SK-N-MC (cell line): ENCODE data around the gene AGAP3.

ENCODE experiments used
- EZH2 ChIP-seq: fragments of 200-600 bp; sonication (generic); IDR thresholded peaks from one replicate; pipeline ENCODE4 v1.6.1; 2017; ENCODE audit warnings: antibody characterized with exemption
- FOXP2 ChIP-seq: optimal IDR thresholded peaks from 2 replicates; pipeline ENCODE3; 2011; ENCODE audit warnings: mild to moderate bottlenecking, moderate library complexity; ENCODE audit not compliant: insufficient read depth; ENCODE audit errors: extremely low read length, control extremely low read depth
- POLR2AphosphoS5 ChIP-seq: IDR thresholded peaks from 2 replicates; pipeline ENCODE4 v1.6.1; 2012; ENCODE audit warnings: mild to moderate bottlenecking, low read depth, low read length, borderline replicate concordance

- no peak for TF ChIP-seq POLR2AphosphoS5
- TF ChIP-seq EZH2, result no peak
- TF ChIP-seq FOXP2, result no peak
Measured at GRCh38 chr7:151080067-151080521, 6.2 kb upstream of the AGAP3 start.
